ES-I3 (cell line): ENCODE results near the gene WDR5.

ENCODE experiments used
- H3K36me3 ChIP-seq: 2 replicates; pipeline ENCODE4 v1.6.1; 2013; ENCODE audit warnings: mild to moderate bottlenecking, low read length, control low read depth, moderate library complexity; ENCODE audit not compliant: insufficient read depth
- H3K4me1 ChIP-seq: 2 replicates; pipeline ENCODE4 v1.6.1; 2013; ENCODE audit warnings: mild to moderate bottlenecking, control low read depth, low read length; ENCODE audit not compliant: insufficient read depth
- H3K9ac ChIP-seq: 2 replicates; pipeline ENCODE4 v1.6.1; 2013; ENCODE audit warnings: low read depth, mild to moderate bottlenecking, low read length, moderate library complexity
- H3K9me3 ChIP-seq: 2 replicates; pipeline ENCODE4 v1.6.1; 2013; ENCODE audit warnings: mild to moderate bottlenecking, low read length, moderate library complexity; ENCODE audit not compliant: control insufficient read depth, insufficient read depth

Gene WDR5

GRCh38 chr9:134159566-134160245 lies 23.8 kb downstream of the WDR5 start:
- no peaks in the 10 kb centered on the region for H3K4me1 ChIP-seq
- H3K9ac ChIP-seq = no peak overlapping the region
- no peaks in the 10 kb centered on the region for H3K9me3 ChIP-seq
- peaks cover 10% of the 10 kb centered on the region for H3K36me3 ChIP-seq

GRCh38 chr9:134161647-134162046 lies 25.8 kb downstream of the WDR5 start:
- Histone ChIP-seq H3K4me1 (no peaks in the 10 kb centered on the region), H3K9me3 (no peaks in the 10 kb centered on the region), H3K36me3 (peaks cover 3% of the 10 kb centered on the region), H3K9ac (no peak overlapping the region)

- H3K4me1 ChIP-seq = no peaks in the 10 kb centered on the region
- no peaks in the 10 kb centered on the region for H3K9me3 ChIP-seq
- H3K36me3 ChIP-seq = peaks cover 3% of the 10 kb centered on the region; the same call in 1 of the 2 replicates
Observed at GRCh38 chr9:134162212-134162775, 26.4 kb downstream of the WDR5 start.

GRCh38 chr9:134162926-134163370 lies 27.1 kb downstream of the WDR5 start:
- no peaks in the 10 kb centered on the region for H3K4me1 ChIP-seq
- peaks cover 3% of the 10 kb centered on the region; the same call in 1 of the 2 replicates for H3K36me3 ChIP-seq
- no peaks in the 10 kb centered on the region for H3K9me3 ChIP-seq
- no peak overlapping the region; the same call in 1 of the 2 replicates for H3K9ac ChIP-seq

More at GRCh38 chr9:134162212-134162775, 26.4 kb downstream of the WDR5 start:
- no peak overlapping the region for H3K9ac ChIP-seq

GRCh38 chr9:134163371-134164196 lies 27.7 kb downstream of the WDR5 start:
- no peak overlapping the region; the same call in 1 of the 2 replicates for H3K9ac ChIP-seq

GRCh38 chr9:134164879-134165278 lies 29.0 kb downstream of the WDR5 start:
- no peaks in the 10 kb centered on the region for H3K4me1 ChIP-seq
- H3K36me3 ChIP-seq = no peaks in the 10 kb centered on the region
- H3K9me3 ChIP-seq = no peaks in the 10 kb centered on the region
- H3K9ac ChIP-seq = no peak overlapping the region

More at GRCh38 chr9:134163371-134164196, 27.7 kb downstream of the WDR5 start:
- Histone ChIP-seq H3K9me3 (no peaks in the 10 kb centered on the region), H3K36me3 (peaks cover 2% of the 10 kb centered on the region; the same call in 1 of the 2 replicates), H3K4me1 (no peaks in the 10 kb centered on the region)

- H3K9me3 ChIP-seq = no peaks in the 10 kb centered on the region
- no peaks in the 10 kb centered on the region for H3K4me1 ChIP-seq
- no peaks in the 10 kb centered on the region for H3K36me3 ChIP-seq
- H3K9ac ChIP-seq = no peak overlapping the region
Observed at GRCh38 chr9:134165357-134166315, 29.8 kb downstream of the WDR5 start.

- H3K9ac ChIP-seq = no peak overlapping the region
- H3K9me3 ChIP-seq = no peaks in the 10 kb centered on the region
- no peaks in the 10 kb centered on the region for H3K36me3 ChIP-seq
- H3K4me1 ChIP-seq = no peaks in the 10 kb centered on the region
Observed at GRCh38 chr9:134166374-134166773, 30.5 kb downstream of the WDR5 start.

GRCh38 chr9:134167530-134167931 lies 31.6 kb downstream of the WDR5 start:
- Histone ChIP-seq H3K36me3 (no peaks in the 10 kb centered on the region), H3K9ac (no peak overlapping the region), H3K4me1 (no peaks in the 10 kb centered on the region), H3K9me3 (no peaks in the 10 kb centered on the region)

- Histone ChIP-seq H3K9ac (no peak overlapping the region), H3K36me3 (no peaks in the 10 kb centered on the region), H3K4me1 (no peaks in the 10 kb centered on the region), H3K9me3 (no peaks in the 10 kb centered on the region)
Observed at GRCh38 chr9:134168757-134169550, 33.1 kb downstream of the WDR5 start.

GRCh38 chr9:134169724-134170401 lies 34.0 kb downstream of the WDR5 start:
- Histone ChIP-seq H3K9me3 (no peaks in the 10 kb centered on the region), H3K9ac (no peak overlapping the region), H3K4me1 (no peaks in the 10 kb centered on the region), H3K36me3 (no peaks in the 10 kb centered on the region)

- H3K4me1 ChIP-seq = peaks cover 5% of the 10 kb centered on the region; the same call in 1 of the 2 replicates
- no peak overlapping the region for H3K9ac ChIP-seq
- no peaks in the 10 kb centered on the region for H3K9me3 ChIP-seq
- H3K36me3 ChIP-seq = no peaks in the 10 kb centered on the region
Observed at GRCh38 chr9:134170532-134171315, 34.8 kb downstream of the WDR5 start.
